Measurements from ENCODE around the gene GLP1R. TPM values are rescaled to one million over a fixed set of nuclear protein-coding genes. Genes with fewer than 3 reads are reported as not detected.

GLP1R gene
- total RNA-seq, 2 donors from 2014 or later, result 0.77 to 2.1 TPM

DNA sequence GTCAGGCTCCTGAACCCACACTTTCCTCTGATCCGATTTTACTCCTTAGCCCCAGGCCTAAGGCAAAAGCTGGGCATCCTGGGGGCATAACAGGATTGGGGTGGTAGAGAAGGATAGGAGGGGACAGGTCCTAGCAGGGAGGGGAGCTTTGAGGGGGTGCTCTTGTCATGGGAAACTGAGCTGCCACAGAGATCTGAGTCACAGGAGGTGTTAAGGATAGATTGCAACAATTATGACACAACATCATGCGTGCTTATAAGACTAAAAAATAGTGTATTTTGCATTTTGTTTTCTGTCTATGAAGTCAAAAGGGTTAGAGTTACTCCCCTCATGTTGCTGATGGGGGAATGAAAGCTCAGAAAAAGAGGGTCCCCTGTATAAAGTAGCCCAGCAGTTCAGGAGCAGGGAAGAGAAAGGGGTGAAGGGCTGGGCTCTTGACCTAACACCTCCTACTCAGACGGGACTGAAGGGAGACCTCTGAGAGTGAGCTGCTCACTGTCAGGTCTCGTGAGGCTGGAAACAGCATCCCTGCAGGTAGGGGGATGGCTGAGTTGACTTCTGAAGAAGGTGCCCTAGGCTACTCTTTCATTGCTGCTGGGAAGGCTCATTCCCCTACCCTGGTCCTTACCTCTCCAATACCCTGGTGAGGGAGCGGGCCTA lies 2.0 kb downstream of the GLP1R start:
- ATAC-seq (replicated peaks in 1 of 2), result peak; percentile 80 to 81
- H3K4me3 Mint-ChIP-seq, result peak overlapping the region; percentile 85 to 89
- peak overlapping the region; percentile 92 for H3K27ac Mint-ChIP-seq
- peaks cover 38% of the 10 kb centered on the region for H3K27me3 Mint-ChIP-seq (ENCODE audit: low read depth)
- peaks cover 32% of the 10 kb centered on the region for H3K4me1 Mint-ChIP-seq (ENCODE audit: low read depth)
- no peaks in the 10 kb centered on the region for H3K36me3 Mint-ChIP-seq (ENCODE audit: insufficient read depth in 2 of 2)
- DNase-seq, result peak; percentile 20 to 44
- H3K9me3 Mint-ChIP-seq, result no peaks in the 10 kb centered on the region

DNA sequence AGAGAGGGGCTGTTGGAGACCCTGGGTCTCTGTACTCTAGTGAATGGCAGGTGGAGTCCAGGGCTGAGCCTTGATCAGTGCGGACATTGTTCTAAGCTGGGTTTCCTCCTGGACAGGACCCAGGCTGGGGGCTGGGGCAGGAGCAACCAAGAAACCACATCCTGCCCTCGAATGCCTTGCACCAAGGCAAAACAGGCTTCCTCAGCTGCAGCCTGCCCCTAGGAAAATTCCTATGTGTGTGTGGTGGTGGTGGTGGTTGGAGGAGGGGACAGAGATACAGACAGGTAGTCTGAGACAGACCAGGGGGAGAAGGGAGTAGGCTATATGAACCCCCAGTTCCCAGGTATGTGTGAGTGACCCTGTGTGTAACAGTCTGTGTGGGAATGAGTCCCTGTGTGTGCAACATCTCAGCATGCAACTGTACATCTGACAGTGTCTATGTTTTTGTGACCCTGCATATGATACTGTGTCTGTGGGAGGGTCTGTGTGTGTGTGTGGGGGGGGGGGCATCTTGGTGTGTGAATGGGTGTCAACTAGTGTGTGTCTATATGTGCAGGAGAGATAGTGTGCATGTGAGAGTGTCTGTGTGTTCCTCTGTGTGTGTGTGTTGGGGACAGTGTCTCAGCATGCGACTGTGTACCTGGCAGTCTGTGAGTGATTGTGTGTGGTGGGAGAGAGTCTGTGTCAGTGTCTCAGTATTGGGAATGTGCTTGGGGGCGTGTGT lies 3.0 kb downstream of the GLP1R start:
- no peaks in the 10 kb centered on the region for H3K36me3 Mint-ChIP-seq (ENCODE audit: insufficient read depth in 2 of 2)
- DNase-seq, result no peak
- peaks cover 32% of the 10 kb centered on the region for H3K4me1 Mint-ChIP-seq (ENCODE audit: low read depth)
- H3K27me3 Mint-ChIP-seq (ENCODE audit: low read depth), result peaks cover 35% of the 10 kb centered on the region
- H3K9me3 Mint-ChIP-seq, result no peaks in the 10 kb centered on the region
- H3K27ac Mint-ChIP-seq, result no peak overlapping the region
- no peak for ATAC-seq (replicated peaks in 1 of 2)
- H3K4me3 Mint-ChIP-seq, result peak overlapping the region; percentile 85 to 89

DNA sequence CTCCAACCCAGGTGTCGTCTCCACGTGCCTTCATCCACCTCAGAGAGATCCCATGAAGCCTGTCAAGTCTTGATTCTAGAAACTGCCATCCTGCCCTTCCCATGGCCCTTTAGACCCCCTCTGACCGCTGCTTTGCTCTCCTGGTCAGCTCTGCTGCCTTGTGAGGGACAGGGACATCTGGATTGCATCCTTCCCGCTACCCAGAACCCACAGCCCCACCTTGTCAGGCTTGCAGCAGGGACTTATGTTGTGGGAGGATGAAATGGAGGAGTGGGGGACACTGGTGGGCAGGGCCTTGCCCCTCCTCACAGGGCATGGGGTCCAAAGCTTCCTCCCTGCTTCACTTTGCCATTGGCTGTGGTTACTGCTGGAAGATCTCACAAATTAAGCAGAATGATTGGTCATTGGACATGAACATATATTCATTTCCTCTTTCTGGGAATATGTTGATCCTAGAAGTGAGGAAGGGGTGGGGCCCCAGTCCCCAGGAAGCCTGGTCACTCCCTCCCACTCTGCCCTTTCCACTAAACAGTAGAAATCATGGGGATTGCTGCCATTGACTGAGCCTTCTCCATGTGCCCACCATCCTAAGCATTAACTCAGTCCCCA lies 4.5 kb downstream of the GLP1R start:
- H3K9me3 Mint-ChIP-seq, result no peaks in the 10 kb centered on the region
- ATAC-seq (replicated peaks in 1 of 2), result no peak
- peaks cover 32% of the 10 kb centered on the region for H3K4me1 Mint-ChIP-seq (ENCODE audit: low read depth)
- H3K4me3 Mint-ChIP-seq, result no peak overlapping the region
- H3K27me3 Mint-ChIP-seq (ENCODE audit: low read depth), result peaks cover 20% of the 10 kb centered on the region
- H3K27ac Mint-ChIP-seq, result no peak overlapping the region
- no peak for DNase-seq
- H3K36me3 Mint-ChIP-seq (ENCODE audit: insufficient read depth in 2 of 2), result no peaks in the 10 kb centered on the region

DNA sequence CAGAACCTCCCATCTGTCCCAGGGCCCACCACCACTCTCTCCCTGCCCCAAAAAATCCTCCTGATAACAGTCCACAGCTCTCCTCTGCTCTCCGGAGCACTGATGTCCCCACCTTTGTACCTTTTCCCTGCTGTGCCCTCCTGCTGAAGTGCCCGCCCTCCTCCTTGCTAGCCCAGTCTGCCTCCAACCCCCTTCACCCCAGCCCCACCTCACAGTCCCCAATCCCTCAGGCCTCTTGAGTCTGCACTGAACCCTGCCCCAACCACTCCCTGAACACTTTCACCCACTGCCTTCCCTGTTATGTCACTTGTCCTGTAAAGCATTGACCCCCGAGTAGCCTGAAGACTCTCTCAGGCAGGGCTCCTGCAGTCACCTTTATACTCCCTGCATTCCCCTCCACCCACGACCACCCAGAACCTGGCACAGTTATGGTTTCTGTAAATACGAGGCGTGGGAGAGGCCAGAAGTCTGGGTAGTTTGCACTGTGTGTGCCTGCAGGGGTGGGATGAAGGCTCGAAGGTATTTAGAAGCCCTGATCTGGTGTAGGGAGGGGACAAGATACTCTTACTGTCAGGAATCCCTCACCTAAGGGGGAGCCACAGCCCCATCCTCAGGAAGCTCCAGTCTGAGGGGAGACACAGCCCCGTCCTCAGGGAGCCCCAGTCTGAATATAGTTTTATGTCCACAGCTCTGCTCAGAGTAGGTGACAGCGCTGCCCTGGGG lies 5.4 kb downstream of the GLP1R start:
- peaks cover 19% of the 10 kb centered on the region for H3K27me3 Mint-ChIP-seq (ENCODE audit: low read depth)
- no peak overlapping the region for H3K4me3 Mint-ChIP-seq
- ATAC-seq (replicated peaks in 1 of 2) (no peak), DNase-seq (no peak)
- no peak overlapping the region for H3K27ac Mint-ChIP-seq
- H3K4me1 Mint-ChIP-seq (ENCODE audit: low read depth), result peaks cover 31% of the 10 kb centered on the region
- no peaks in the 10 kb centered on the region for H3K36me3 Mint-ChIP-seq (ENCODE audit: insufficient read depth in 2 of 2)
- H3K9me3 Mint-ChIP-seq, result no peaks in the 10 kb centered on the region

DNA sequence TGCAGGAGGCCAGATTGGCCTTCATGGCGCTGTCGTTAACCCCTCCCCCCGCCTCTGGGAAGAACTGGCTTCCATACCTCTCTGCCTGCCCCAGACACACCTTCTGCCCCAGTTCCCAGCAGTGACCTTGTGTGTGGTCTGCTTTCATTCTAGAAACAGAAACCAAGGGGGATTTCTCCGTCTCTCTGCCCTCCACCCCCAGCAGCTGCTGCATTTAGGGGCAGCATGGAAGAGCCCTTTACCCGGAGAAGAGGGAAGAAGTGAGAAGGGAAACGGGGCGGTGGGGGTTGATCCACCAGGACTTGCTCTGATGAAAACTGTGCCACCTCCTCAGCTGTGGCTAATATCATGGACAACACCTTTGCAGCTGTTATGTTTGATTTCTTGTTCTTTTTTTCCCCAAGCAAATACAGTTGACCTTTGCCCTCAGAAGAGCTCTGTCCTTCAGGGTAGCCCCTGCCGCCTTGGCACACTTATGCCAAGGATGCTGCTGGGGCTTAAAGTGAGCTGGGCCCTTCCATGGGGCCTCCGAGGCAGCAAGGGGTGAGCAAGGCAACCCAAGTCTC lies 6.1 kb downstream of the GLP1R start:
- ATAC-seq (replicated peaks in 1 of 2) (no peak), DNase-seq (no peak)
- peaks cover 25% of the 10 kb centered on the region for H3K4me1 Mint-ChIP-seq (ENCODE audit: low read depth)
- no peaks in the 10 kb centered on the region for H3K9me3 Mint-ChIP-seq
- peaks cover 13% of the 10 kb centered on the region for H3K27me3 Mint-ChIP-seq (ENCODE audit: low read depth)
- H3K4me3 Mint-ChIP-seq, result no peak overlapping the region
- no peaks in the 10 kb centered on the region for H3K36me3 Mint-ChIP-seq (ENCODE audit: insufficient read depth in 2 of 2)
- H3K27ac Mint-ChIP-seq, result no peak overlapping the region

DNA sequence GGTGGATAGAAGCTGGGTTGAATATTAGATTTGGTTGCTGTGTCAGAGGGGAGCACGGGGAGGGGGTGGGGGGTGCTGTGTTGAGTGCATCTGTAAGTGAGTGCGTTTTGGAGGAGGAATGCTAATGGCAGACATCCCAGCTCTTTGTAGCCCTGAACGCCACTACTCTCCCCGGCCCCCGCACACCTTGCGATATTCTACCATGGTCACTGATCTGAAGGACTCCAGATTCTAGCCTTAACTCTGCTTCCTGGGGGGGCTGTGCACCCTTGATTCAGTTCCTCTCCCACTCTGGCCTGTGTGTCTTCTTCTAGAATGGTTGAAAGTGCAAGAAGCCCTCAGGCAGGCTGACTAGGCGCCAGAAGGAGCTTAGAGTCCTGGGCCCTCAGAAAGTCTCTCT lies 7.1 kb downstream of the GLP1R start:
- Mint-ChIP-seq H3K27ac (no peak overlapping the region), H3K4me1 (ENCODE audit: low read depth) (peaks cover 15% of the 10 kb centered on the region), H3K36me3 (ENCODE audit: insufficient read depth in 2 of 2) (no peaks in the 10 kb centered on the region), H3K27me3 (ENCODE audit: low read depth) (peaks cover 6% of the 10 kb centered on the region), H3K4me3 (no peak overlapping the region), H3K9me3 (no peaks in the 10 kb centered on the region)
- DNase-seq, result no peak
- no peak for ATAC-seq (replicated peaks in 1 of 2)

DNA sequence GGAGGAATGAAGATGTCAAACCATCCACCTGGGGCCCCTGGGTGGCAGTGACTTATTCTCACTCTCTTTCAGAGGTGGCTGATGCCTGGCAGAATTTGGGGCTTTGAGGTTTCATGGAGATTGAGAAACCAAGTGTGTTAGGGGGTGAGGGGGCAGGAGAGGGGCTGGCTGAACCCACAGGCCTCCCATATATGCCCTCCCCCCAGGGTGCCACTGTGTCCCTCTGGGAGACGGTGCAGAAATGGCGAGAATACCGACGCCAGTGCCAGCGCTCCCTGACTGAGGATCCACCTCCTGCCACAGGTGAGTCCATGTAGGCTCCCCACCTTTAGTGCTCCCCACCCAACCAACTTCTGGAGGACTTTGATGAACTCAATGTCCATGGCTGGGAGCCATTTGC lies 7.6 kb downstream of the GLP1R start:
- ATAC-seq (replicated peaks in 1 of 2), result no peak
- Mint-ChIP-seq H3K4me3 (no peak overlapping the region), H3K36me3 (ENCODE audit: insufficient read depth in 2 of 2) (no peaks in the 10 kb centered on the region), H3K4me1 (ENCODE audit: low read depth) (peaks cover 10% of the 10 kb centered on the region), H3K27me3 (ENCODE audit: low read depth) (peaks cover 6% of the 10 kb centered on the region), H3K27ac (no peak overlapping the region), H3K9me3 (no peaks in the 10 kb centered on the region)
- DNase-seq, result no peak

DNA sequence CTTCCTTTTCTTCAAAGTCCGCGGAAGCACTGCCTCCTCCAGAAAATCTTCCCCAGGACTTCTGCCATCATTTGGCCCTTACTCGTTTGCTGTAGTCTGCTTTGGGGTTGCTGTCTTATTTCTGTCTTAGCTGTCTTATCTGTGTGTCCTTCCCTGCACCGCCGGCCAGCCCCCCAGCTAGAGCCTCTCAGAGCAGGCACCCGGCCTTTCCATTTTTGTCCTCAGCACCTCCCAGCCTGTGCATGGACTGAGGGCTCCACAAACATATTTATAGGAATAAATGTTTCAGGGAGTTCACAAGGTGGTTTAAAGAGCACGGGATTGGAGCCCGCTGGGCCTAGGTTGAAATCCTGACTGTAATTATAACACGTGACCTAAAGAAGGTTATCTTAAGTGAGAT lies 8.1 kb downstream of the GLP1R start:
- H3K9me3 Mint-ChIP-seq, result no peaks in the 10 kb centered on the region
- H3K4me1 Mint-ChIP-seq (ENCODE audit: low read depth), result peaks cover 5% of the 10 kb centered on the region
- no peak overlapping the region for H3K27ac Mint-ChIP-seq
- H3K27me3 Mint-ChIP-seq (ENCODE audit: low read depth), result peaks cover 5% of the 10 kb centered on the region
- no peak overlapping the region for H3K4me3 Mint-ChIP-seq
- ATAC-seq (replicated peaks in 1 of 2) (no peak), DNase-seq (no peak)
- H3K36me3 Mint-ChIP-seq (ENCODE audit: insufficient read depth in 2 of 2), result no peaks in the 10 kb centered on the region

DNA sequence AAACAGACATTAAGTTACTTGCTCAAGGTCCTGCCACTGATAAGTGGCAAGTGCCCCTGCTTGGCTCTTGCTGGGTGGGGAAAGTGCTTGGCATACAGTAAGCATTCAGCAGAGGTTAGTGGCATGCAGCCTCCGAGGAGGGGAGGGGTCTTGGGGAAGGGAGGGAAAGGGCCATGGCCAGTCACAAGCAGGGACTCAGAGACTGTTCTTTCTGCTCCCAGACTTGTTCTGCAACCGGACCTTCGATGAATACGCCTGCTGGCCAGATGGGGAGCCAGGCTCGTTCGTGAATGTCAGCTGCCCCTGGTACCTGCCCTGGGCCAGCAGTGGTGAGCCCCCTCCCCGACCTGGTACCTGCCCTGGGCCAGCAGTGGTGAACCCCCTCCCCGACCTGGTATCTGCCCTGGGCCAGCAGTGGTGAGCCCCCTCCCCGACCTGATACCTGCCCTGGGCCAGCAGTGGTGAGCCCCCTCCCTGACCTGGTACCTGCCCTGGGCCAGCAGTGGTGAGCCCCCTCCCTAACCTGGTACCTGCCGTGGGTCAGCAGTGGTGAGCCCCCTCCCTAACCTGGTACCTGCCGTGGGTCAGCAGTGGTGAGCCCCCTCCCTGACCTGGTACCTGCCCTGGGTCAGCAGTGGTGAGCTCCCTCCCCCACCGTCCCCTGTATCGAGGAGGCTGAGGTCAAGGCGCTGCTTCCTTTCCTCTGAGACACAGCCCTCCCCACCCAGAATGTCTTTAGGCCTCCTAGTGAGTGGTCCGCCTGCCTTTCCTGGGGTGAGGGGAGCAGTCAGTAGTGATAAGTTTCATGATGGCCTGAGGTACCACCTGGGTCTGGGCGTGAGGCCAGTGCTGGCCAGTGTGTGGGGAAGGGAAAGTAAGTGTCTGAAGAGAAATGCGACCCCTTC lies 8.9 kb downstream of the GLP1R start:
- Mint-ChIP-seq H3K4me1 (ENCODE audit: low read depth) (no peaks in the 10 kb centered on the region), H3K27ac (no peak overlapping the region), H3K36me3 (ENCODE audit: insufficient read depth in 2 of 2) (no peaks in the 10 kb centered on the region), H3K9me3 (no peaks in the 10 kb centered on the region), H3K4me3 (no peak overlapping the region), H3K27me3 (ENCODE audit: low read depth) (no peaks in the 10 kb centered on the region)
- no peak for ATAC-seq (replicated peaks in 1 of 2)
- DNase-seq, result no peak

DNA sequence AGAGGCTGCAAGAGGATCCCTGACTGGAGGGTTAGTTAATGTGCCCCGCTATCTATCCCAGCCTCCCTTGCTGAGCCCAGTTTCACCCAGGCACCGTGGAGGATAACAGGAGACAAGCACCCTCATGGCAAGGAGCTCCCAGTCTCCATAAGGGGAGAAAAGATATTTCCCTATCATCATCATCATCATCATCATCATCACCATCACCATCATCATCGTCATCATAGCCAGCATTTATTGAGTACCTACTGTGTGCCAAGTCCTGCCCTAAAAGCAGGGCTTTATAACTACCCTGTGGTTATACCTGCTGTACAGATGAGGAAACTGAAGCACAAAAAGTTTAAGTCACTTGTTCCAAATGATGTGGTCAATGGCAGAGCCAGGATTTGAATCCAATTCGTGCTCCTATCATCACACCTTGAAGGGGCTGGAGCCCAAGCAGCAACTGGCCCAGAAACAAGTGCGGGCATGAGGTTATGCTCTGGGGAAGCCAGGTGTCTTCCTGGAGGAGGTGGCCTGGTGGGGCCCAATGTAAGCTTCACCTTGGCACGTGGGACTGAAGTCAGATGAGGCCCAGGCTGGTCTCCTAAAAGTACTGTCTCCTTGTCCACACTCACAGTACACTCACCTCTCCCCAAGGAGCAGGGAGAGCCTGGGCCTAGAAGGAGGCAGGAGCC lies 10.0 kb downstream of the GLP1R start:
- no peaks in the 10 kb centered on the region for H3K4me1 Mint-ChIP-seq (ENCODE audit: low read depth)
- H3K36me3 Mint-ChIP-seq (ENCODE audit: insufficient read depth in 2 of 2), result no peaks in the 10 kb centered on the region
- H3K27ac Mint-ChIP-seq, result no peak overlapping the region
- no peak for ATAC-seq (replicated peaks in 1 of 2)
- no peak for DNase-seq
- H3K9me3 Mint-ChIP-seq, result no peaks in the 10 kb centered on the region
- H3K27me3 Mint-ChIP-seq (ENCODE audit: low read depth), result no peaks in the 10 kb centered on the region
- no peak overlapping the region for H3K4me3 Mint-ChIP-seq

DNA sequence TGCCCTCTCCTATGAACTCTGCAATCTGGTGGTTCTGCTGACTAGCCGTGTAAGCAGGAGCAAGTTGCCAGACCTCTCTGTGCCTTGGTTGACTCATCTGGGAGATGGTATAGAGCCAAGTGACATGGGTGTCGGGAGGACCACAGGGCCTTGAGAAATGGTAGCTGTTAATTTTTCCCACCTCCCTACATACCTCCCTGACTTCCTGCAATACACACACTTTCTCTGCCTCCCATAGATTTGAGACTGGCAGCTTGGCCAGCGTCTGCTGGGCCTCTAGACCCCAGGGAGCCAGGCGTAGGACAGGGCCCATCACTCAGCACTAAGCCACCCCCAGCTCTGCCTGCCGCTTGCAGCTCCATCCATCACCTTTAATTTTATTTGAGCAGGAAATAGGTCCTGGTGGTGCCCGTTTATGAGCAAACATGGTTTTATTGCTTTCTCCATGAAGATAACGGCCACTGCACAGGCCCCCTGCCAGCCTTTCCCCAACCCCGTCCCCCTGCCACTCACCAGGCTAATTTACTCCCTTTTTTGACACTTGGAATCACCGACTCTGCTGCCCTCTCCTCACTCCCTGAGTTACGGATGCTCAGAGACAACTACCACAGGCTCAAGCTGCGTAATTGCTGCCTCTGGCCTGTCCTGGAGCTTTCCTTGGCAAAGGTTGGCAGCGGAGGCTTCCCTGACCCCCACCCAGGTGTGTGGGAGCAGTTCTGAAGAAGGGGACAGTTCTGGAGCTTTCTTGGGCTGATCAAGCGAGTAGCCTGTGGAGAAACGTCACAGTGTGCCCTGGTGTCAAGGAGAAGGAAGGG lies 11.1 kb downstream of the GLP1R start:
- no peaks in the 10 kb centered on the region for H3K9me3 Mint-ChIP-seq
- H3K4me1 Mint-ChIP-seq (ENCODE audit: low read depth), result no peaks in the 10 kb centered on the region
- H3K27me3 Mint-ChIP-seq (ENCODE audit: low read depth), result no peaks in the 10 kb centered on the region
- DNase-seq, result no peak
- ATAC-seq (replicated peaks in 1 of 2), result no peak
- no peak overlapping the region for H3K27ac Mint-ChIP-seq
- no peak overlapping the region for H3K4me3 Mint-ChIP-seq
- no peaks in the 10 kb centered on the region for H3K36me3 Mint-ChIP-seq (ENCODE audit: insufficient read depth in 2 of 2)

All from activated T-cell treated with anti-CD3 and anti-CD28 coated beads, Interleukin-2, amount 50 U/mL, for 72 hours (primary cell).